Neuronal stem cell (in vitro differentiated cells): ENCODE results near the gene MIA.
A peak's percentile ranks its signal among the peaks of the same experiment; 100 is the strongest.
"Not testable (repeated sequence)": the region's sequence is repeated elsewhere in the genome, so short reads cannot be mapped to it uniquely, and the experiment has no call there.

ENCODE experiments used
- DNase-seq: peaks from one replicate; pipeline ENCODE4 v3.0.0-alpha.2; 2013; ENCODE audit warnings: low spot score
- H2AFZ ChIP-seq: one replicate; pipeline ENCODE4 v1.6.1; 2013; ENCODE audit warnings: mild to moderate bottlenecking, low read length, inconsistent platforms
- H2AK5ac ChIP-seq: 2 replicates; pipeline ENCODE4 v1.6.1; 2013; ENCODE audit warnings: low read depth, mild to moderate bottlenecking, inconsistent platforms, low read length, moderate library complexity, mixed read lengths
- H2BK120ac ChIP-seq: 2 replicates; pipeline ENCODE4 v1.6.1; 2013; ENCODE audit warnings: low read depth, mild to moderate bottlenecking, inconsistent platforms, low read length, moderate library complexity, mixed read lengths
- H2BK12ac ChIP-seq: one replicate; pipeline ENCODE4 v1.6.1; 2013; ENCODE audit warnings: low read length, inconsistent platforms
- H2BK15ac ChIP-seq: 2 replicates; pipeline ENCODE4 v1.6.1; 2013; ENCODE audit warnings: mild to moderate bottlenecking, low read length, inconsistent platforms, mixed read lengths
- H2BK5ac ChIP-seq: one replicate; pipeline ENCODE4 v1.6.1; 2013; ENCODE audit warnings: inconsistent platforms, mild to moderate bottlenecking, low read length, moderate library complexity
- H3K14ac ChIP-seq: one replicate; pipeline ENCODE4 v1.6.1; 2013; ENCODE audit warnings: low read length, inconsistent platforms
- H3K18ac ChIP-seq: 2 replicates; pipeline ENCODE4 v1.6.1; 2013; ENCODE audit warnings: low read length, inconsistent platforms
- H3K23ac ChIP-seq: 2 replicates; pipeline ENCODE4 v1.6.1; 2013; ENCODE audit warnings: low read depth, mild to moderate bottlenecking, mixed read lengths, low read length, inconsistent platforms; ENCODE audit not compliant: poor library complexity
- H3K27ac ChIP-seq: replicated peaks from 3 replicates; pipeline ENCODE4 v1.5.1; 2013; ENCODE audit warnings: low read length, inconsistent platforms
- H3K27me3 ChIP-seq, 3 experiments: 2 replicates each; pipeline ENCODE4 v1.6.1; 2013; ENCODE audit warnings: low read length in 3 of 3, mild to moderate bottlenecking in 2 of 3, inconsistent platforms in 1 of 3, low read depth in 1 of 3, mixed read lengths in 1 of 3, moderate library complexity in 1 of 3; ENCODE audit not compliant: control insufficient read depth in 3 of 3, insufficient read depth in 3 of 3
- H3K36me3 ChIP-seq, 2 donors: replicated peaks in 1 of 2; 2 replicates each; pipeline ENCODE4 v1.6.1; 2013; ENCODE audit warnings: low read length in 2 of 2; ENCODE audit not compliant: control insufficient read depth in 2 of 2, insufficient read depth in 2 of 2
- H3K4ac ChIP-seq: 2 replicates; pipeline ENCODE4 v1.6.1; 2013; ENCODE audit warnings: inconsistent platforms, mild to moderate bottlenecking, low read length, moderate library complexity
- H3K4me1 ChIP-seq, 2 donors: 1 replicate in 1 of 2; 2 replicates in 1 of 2; pipeline ENCODE4 v1.6.1; 2013; ENCODE audit warnings: low read length in 2 of 2, low read depth in 1 of 2; ENCODE audit not compliant: control insufficient read depth in 2 of 2, insufficient read depth in 1 of 2
- H3K4me2 ChIP-seq: one replicate; pipeline ENCODE4 v1.6.1; 2013; ENCODE audit warnings: mild to moderate bottlenecking, low read length, inconsistent platforms; ENCODE audit not compliant: insufficient read depth, poor library complexity, severe bottlenecking
- H3K4me3 ChIP-seq, 2 donors: 2 replicates each; pipeline ENCODE4 v1.5.1; 2013; ENCODE audit warnings: low read length in 2 of 2, mild to moderate bottlenecking in 2 of 2, inconsistent platforms in 1 of 2, moderate library complexity in 1 of 2
- H3K79me1 ChIP-seq: one replicate; pipeline ENCODE4 v1.6.1; 2013; ENCODE audit warnings: low read depth, mild to moderate bottlenecking, inconsistent platforms, low read length, moderate library complexity
- H3K9ac ChIP-seq: one replicate; pipeline ENCODE4 v1.6.1; 2013; ENCODE audit warnings: mild to moderate bottlenecking, low read depth, low read length, inconsistent platforms; ENCODE audit not compliant: poor library complexity
- H3K9me3 ChIP-seq, 2 donors: replicated peaks in 1 of 2; 2 replicates each; pipeline versions ENCODE3 to v1.6.1; 2013; ENCODE audit warnings: low read length in 2 of 2, mild to moderate bottlenecking in 2 of 2, inconsistent platforms in 1 of 2, low read depth in 1 of 2, mixed read lengths in 1 of 2, moderate library complexity in 1 of 2; ENCODE audit not compliant: control insufficient read depth in 2 of 2, insufficient read depth in 1 of 2
- H4K8ac ChIP-seq: one replicate; pipeline ENCODE4 v1.6.1; 2013; ENCODE audit warnings: low read depth, mild to moderate bottlenecking, inconsistent platforms, low read length, moderate library complexity
- H4K91ac ChIP-seq: one replicate; pipeline ENCODE4 v1.6.1; 2013; ENCODE audit warnings: low read length, low read depth, mild to moderate bottlenecking, inconsistent platforms; ENCODE audit not compliant: poor library complexity
- WGBS, 2 donors: extraction: QIAGEN DNeasy Blood & Tissue Kit; methylation state at CpG; one replicate each; pipeline ENCODE4 v1.1.7; 2013; ENCODE audit warnings: missing lambda C conversion rate in 2 of 2, mixed read lengths in 1 of 2; ENCODE audit not compliant: insufficient read length in 2 of 2, insufficient replicate concordance in 1 of 2; ENCODE audit errors: extremely low coverage in 2 of 2; 5-methylcytosine and 5-hydroxymethylcytosine counted together

MIA gene

GRCh38 chr19:40762754-40763470 is 12.4 kb upstream of the MIA start:
- no peak overlapping the region for H3K4me3 ChIP-seq
- H2BK12ac ChIP-seq, result no peak overlapping the region
- H3K36me3 ChIP-seq, result peaks cover 69 to 97% of the 10 kb centered on the region in 2 donors
- no peak overlapping the region for H3K18ac ChIP-seq
- no peaks in the 10 kb centered on the region for H3K4me1 ChIP-seq
- no peak overlapping the region for H3K4me2 ChIP-seq
- H3K9ac ChIP-seq, result no peak overlapping the region
- no peak overlapping the region for H2BK120ac ChIP-seq
- H3K4ac ChIP-seq, result no peak overlapping the region
- DNase-seq, result no peak
- no peak overlapping the region for H3K27ac ChIP-seq
- no peak overlapping the region for H4K8ac ChIP-seq
- no peak overlapping the region for H4K91ac ChIP-seq
- H3K23ac ChIP-seq, result peak overlapping the region; percentile 75
- no peak overlapping the region for H2BK5ac ChIP-seq
- H3K14ac ChIP-seq, result no peak overlapping the region
- no CpG with 5 or more reads among the region's 17 CpGs for WGBS, 2 donors
- H2BK15ac ChIP-seq, result no peak overlapping the region
- no peaks in the 10 kb centered on the region for H3K9me3 ChIP-seq
- no peaks in the 10 kb centered on the region for H3K27me3 ChIP-seq
- H2AK5ac ChIP-seq, result no peak overlapping the region
- H2AFZ ChIP-seq, result no peak overlapping the region
- H3K79me1 ChIP-seq, result peaks cover 3% of the 10 kb centered on the region

DNA sequence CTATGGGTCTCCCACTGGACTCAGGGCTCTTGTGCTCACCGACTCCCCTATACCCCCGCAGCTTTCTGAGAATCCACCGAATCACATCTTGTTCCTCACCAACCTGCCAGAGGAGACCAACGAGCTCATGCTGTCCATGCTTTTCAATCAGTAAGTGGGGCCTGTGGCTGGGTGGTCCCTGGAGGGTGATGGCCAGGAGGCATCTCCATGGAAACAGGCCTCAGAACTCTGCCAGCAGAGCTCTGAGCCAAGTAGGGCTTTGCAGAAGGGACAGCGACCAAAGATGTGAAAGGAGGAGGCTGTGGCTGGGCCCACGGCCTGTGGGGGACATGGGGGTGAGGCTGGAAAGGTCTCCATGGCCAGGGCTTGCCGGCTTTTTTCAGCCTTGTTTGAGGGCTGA is 11.8 kb upstream of the MIA start:
- H3K18ac ChIP-seq, result no peak overlapping the region
- H3K4ac ChIP-seq, result no peak overlapping the region
- no peak overlapping the region for H2BK120ac ChIP-seq
- peaks cover 65 to 91% of the 10 kb centered on the region in 2 donors for H3K36me3 ChIP-seq
- DNase-seq, result no peak
- H3K14ac ChIP-seq, result no peak overlapping the region
- H2BK12ac ChIP-seq, result no peak overlapping the region
- no peak overlapping the region for H3K4me3 ChIP-seq
- H2BK5ac ChIP-seq, result no peak overlapping the region
- H3K9ac ChIP-seq, result no peak overlapping the region
- H3K9me3 ChIP-seq, result no peaks in the 10 kb centered on the region
- H4K8ac ChIP-seq, result no peak overlapping the region
- H4K91ac ChIP-seq, result no peak overlapping the region
- peaks cover 3% of the 10 kb centered on the region for H3K79me1 ChIP-seq
- H2AK5ac ChIP-seq, result no peak overlapping the region
- H2AFZ ChIP-seq, result no peak overlapping the region
- no peak overlapping the region for H3K23ac ChIP-seq
- H3K27me3 ChIP-seq, result no peaks in the 10 kb centered on the region
- no CpG with 5 or more reads among the region's 7 CpGs for WGBS, 2 donors
- H3K27ac ChIP-seq, result no peak overlapping the region
- H2BK15ac ChIP-seq, result no peak overlapping the region
- no peak overlapping the region for H3K4me2 ChIP-seq
- no peaks in the 10 kb centered on the region for H3K4me1 ChIP-seq

- Histone ChIP-seq H3K4me1 (no peaks in the 10 kb centered on the region), H2BK120ac (no peak overlapping the region), H3K27ac (no peak overlapping the region), H3K79me1 (peaks cover 3% of the 10 kb centered on the region), H3K4me2 (no peak overlapping the region), H3K27me3 (no peaks in the 10 kb centered on the region), H2BK12ac (peak overlapping the region; percentile 35), H2AFZ (no peak overlapping the region), H2AK5ac (no peak overlapping the region), H2BK5ac (no peak overlapping the region), H3K4me3 (no peak overlapping the region), H3K9ac (no peak overlapping the region), H3K23ac (no peak overlapping the region), H3K4ac (no peak overlapping the region), H3K9me3 (no peaks in the 10 kb centered on the region), H3K14ac (no peak overlapping the region), H4K91ac (no peak overlapping the region), H2BK15ac (no peak overlapping the region), H3K36me3 (peaks cover 63 to 92% of the 10 kb centered on the region in 2 donors), H3K18ac (no peak overlapping the region), H4K8ac (no peak overlapping the region)
- no peak for DNase-seq
- WGBS, 2 donors, result no CpG with 5 or more reads among the region's 10 CpGs
Measured at GRCh38 chr19:40763963-40764362, 11.4 kb upstream of the MIA start.

DNA sequence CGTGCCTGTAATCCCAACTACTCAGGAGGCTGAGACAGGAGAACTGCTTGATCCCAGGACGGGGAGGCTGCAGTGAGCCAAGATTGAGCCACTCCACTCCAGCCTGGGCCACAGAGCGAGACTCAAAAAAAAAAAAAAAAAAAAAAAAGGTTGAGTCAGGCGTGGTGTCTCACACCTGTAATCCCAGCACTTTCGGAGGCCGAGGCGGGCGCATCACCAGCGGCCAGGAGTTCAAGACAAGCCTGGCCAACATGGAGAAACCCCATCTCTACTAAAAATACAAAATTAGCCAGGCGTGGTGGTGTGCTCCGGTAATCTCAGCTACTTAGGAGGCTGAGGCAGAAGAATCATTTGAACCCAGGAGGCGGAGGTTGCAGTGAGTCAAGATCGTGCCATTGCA is 8.9 kb upstream of the MIA start:
- not testable (repeated sequence) for DNase-seq, H2AK5ac ChIP-seq, H3K23ac ChIP-seq, H4K91ac ChIP-seq, H3K79me1 ChIP-seq, H3K18ac ChIP-seq, H2BK15ac ChIP-seq, H3K4ac ChIP-seq, H2BK12ac ChIP-seq, H3K14ac ChIP-seq, H3K4me3 ChIP-seq, H3K4me2 ChIP-seq, H3K4me1 ChIP-seq, H3K27ac ChIP-seq, H3K9ac ChIP-seq, H2AFZ ChIP-seq, H3K27me3 ChIP-seq, H4K8ac ChIP-seq, H2BK5ac ChIP-seq, H3K9me3 ChIP-seq, H2BK120ac ChIP-seq
- WGBS, 2 donors, result no CpG with 5 or more reads among the region's 13 CpGs
- H3K36me3 ChIP-seq, result peaks cover 43 to 75% of the 10 kb centered on the region in 2 donors
